Thyroid gland (tissue), 4 donors: Measurements from ENCODE around the gene CTNNBL1.

ENCODE experiments used
- POLR2A ChIP-seq, 2 donors: fragments of 450-650 bp; IDR thresholded peaks; one replicate each; pipeline ENCODE4 v1.6.1; 2017; ENCODE audit warnings: antibody characterized with exemption in 2 of 2, mild to moderate bottlenecking in 2 of 2, moderate library complexity in 1 of 2
- TF ChIP-seq, protein P1 (sequence below), 6 experiments: fragments of 200-600 bp in 3 of 6; fragments of 450-650 bp in 3 of 6; sonication (generic) in 3 of 6; IDR thresholded peaks; one replicate each; pipeline ENCODE4 v1.5.1; 2016 to 2019; ENCODE audit warnings: antibody characterized with exemption in 6 of 6, mild to moderate bottlenecking in 2 of 6, inconsistent platforms in 1 of 6, moderate library complexity in 1 of 6

DNA sequence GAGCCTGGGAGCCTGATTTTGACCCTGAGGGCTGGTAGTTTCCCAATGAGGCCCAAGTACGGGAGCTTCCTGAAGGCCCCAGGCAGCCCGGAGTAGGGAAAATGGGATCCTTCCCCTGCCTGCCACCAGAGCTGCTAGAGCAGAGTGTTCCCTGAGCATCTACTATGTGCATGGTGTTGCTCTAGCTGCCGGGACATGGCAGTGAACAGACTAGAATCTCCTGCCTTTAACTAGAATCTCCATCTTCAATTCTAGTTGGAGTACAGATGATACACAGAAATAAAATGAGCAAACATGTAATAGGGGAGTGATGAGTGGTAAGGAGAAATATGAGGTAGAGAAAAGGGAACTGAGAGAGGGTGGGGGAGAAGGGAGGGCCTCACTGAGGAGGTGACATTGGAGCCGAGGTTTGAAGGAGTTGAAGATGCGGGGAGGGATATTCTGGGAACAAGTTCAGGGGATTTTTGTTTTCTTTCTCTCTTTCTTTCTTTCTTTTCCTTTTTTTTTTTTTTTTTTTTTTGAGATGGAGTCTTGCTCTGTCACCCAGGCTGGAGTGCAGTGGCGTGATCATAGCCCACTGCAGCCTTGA is 227.6 kb downstream of the CTNNBL1 start:
- TF ChIP-seq POLR2A (IDR thresholded peaks at IDR 0.05) = no peak
- TF ChIP-seq, protein P1, sequence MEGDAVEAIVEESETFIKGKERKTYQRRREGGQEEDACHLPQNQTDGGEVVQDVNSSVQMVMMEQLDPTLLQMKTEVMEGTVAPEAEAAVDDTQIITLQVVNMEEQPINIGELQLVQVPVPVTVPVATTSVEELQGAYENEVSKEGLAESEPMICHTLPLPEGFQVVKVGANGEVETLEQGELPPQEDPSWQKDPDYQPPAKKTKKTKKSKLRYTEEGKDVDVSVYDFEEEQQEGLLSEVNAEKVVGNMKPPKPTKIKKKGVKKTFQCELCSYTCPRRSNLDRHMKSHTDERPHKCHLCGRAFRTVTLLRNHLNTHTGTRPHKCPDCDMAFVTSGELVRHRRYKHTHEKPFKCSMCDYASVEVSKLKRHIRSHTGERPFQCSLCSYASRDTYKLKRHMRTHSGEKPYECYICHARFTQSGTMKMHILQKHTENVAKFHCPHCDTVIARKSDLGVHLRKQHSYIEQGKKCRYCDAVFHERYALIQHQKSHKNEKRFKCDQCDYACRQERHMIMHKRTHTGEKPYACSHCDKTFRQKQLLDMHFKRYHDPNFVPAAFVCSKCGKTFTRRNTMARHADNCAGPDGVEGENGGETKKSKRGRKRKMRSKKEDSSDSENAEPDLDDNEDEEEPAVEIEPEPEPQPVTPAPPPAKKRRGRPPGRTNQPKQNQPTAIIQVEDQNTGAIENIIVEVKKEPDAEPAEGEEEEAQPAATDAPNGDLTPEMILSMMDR (IDR thresholded peaks at IDR 0.05) = no peak
